Trophoblast cell (in vitro differentiated cells and primary cell): ENCODE results near the gene FPR1.
A peak's percentile ranks its signal among the peaks of the same experiment; 100 is the strongest.

ENCODE experiments used
- DNase-seq, 2 donors: peaks; one replicate each; pipeline ENCODE4 v3.0.0-alpha.2; 2016
- H2AFZ ChIP-seq: 2 replicates; pipeline ENCODE4 v1.6.1; 2013; ENCODE audit warnings: low read length, moderate library complexity, mild to moderate bottlenecking; ENCODE audit not compliant: insufficient read depth, poor library complexity
- H2AK5ac ChIP-seq: 2 replicates; pipeline ENCODE4 v1.6.1; 2013; ENCODE audit warnings: mild to moderate bottlenecking, low read length
- H2BK120ac ChIP-seq: 2 replicates; pipeline ENCODE4 v1.6.1; 2013; ENCODE audit warnings: low read length, mild to moderate bottlenecking, moderate library complexity; ENCODE audit not compliant: insufficient read depth, poor library complexity
- H2BK12ac ChIP-seq: 2 replicates; pipeline ENCODE4 v1.6.1; 2013; ENCODE audit warnings: mild to moderate bottlenecking, low read length, moderate library complexity
- H2BK5ac ChIP-seq: 2 replicates; pipeline ENCODE4 v1.6.1; 2013; ENCODE audit warnings: low read length, low read depth, moderate library complexity, mild to moderate bottlenecking; ENCODE audit not compliant: poor library complexity
- H3K14ac ChIP-seq: 2 replicates; pipeline ENCODE4 v1.6.1; 2013; ENCODE audit warnings: mild to moderate bottlenecking, low read length
- H3K18ac ChIP-seq: 2 replicates; pipeline ENCODE4 v1.6.1; 2013; ENCODE audit warnings: mild to moderate bottlenecking, low read length
- H3K23ac ChIP-seq: 2 replicates; pipeline ENCODE4 v1.6.1; 2013; ENCODE audit warnings: low read length
- H3K27ac ChIP-seq: 2 replicates; pipeline ENCODE4 v1.5.1; 2013; ENCODE audit warnings: low read depth, mild to moderate bottlenecking, inconsistent platforms, low read length, moderate library complexity
- H3K27me3 ChIP-seq: 2 replicates; pipeline ENCODE4 v1.6.1; 2013; ENCODE audit warnings: inconsistent platforms, mild to moderate bottlenecking, low read length, moderate library complexity; ENCODE audit not compliant: insufficient read depth
- H3K36me3 ChIP-seq, 2 experiments: 1 replicate in 1 of 2; 2 replicates in 1 of 2; pipeline ENCODE4 v1.6.1; 2013; ENCODE audit warnings: low read length in 2 of 2, mild to moderate bottlenecking in 2 of 2, moderate library complexity in 1 of 2; ENCODE audit not compliant: insufficient read depth in 2 of 2, control insufficient read depth in 1 of 2
- H3K4ac ChIP-seq: 2 replicates; pipeline ENCODE4 v1.6.1; 2013; ENCODE audit warnings: low read depth, mild to moderate bottlenecking, low read length, moderate library complexity
- H3K4me1 ChIP-seq, 2 experiments: 1 replicate in 1 of 2; 2 replicates in 1 of 2; pipeline ENCODE4 v1.6.1; 2013; ENCODE audit warnings: low read length in 2 of 2, mild to moderate bottlenecking in 2 of 2, moderate library complexity in 1 of 2; ENCODE audit not compliant: insufficient read depth in 2 of 2, control insufficient read depth in 1 of 2
- H3K4me2 ChIP-seq: 2 replicates; pipeline ENCODE4 v1.6.1; 2013; ENCODE audit warnings: inconsistent platforms, mild to moderate bottlenecking, low read length, moderate library complexity
- H3K4me3 ChIP-seq: 2 replicates; pipeline ENCODE4 v1.5.1; 2013; ENCODE audit warnings: mild to moderate bottlenecking, low read depth, low read length, inconsistent platforms
- H3K79me1 ChIP-seq: one replicate; pipeline ENCODE4 v1.6.1; 2013; ENCODE audit warnings: low read length
- H3K79me2 ChIP-seq: 2 replicates; pipeline ENCODE4 v1.6.1; 2013; ENCODE audit warnings: low read length, mild to moderate bottlenecking; ENCODE audit not compliant: control insufficient read depth, insufficient read depth, poor library complexity
- H3K9ac ChIP-seq: 2 replicates; pipeline ENCODE4 v1.6.1; 2013; ENCODE audit warnings: mild to moderate bottlenecking, low read length
- H3K9me3 ChIP-seq: 2 replicates; pipeline ENCODE4 v1.6.1; 2013; ENCODE audit warnings: low read depth, mild to moderate bottlenecking, control low read depth, inconsistent platforms, low read length; ENCODE audit not compliant: insufficient read depth
- H4K12ac ChIP-seq: 2 replicates; pipeline ENCODE4 v1.6.1; 2013; ENCODE audit warnings: low read depth, mild to moderate bottlenecking, low read length, moderate library complexity
- H4K8ac ChIP-seq: 2 replicates; pipeline ENCODE4 v1.6.1; 2013; ENCODE audit warnings: low read depth, mild to moderate bottlenecking, low read length, moderate library complexity
- H4K91ac ChIP-seq: one replicate; pipeline ENCODE4 v1.6.1; 2013; ENCODE audit warnings: low read depth, mild to moderate bottlenecking, low read length, moderate library complexity
- WGBS: extraction: QIAGEN DNeasy Blood & Tissue Kit; methylation state at CpG from one replicate; pipeline ENCODE4 v1.1.7; 2013; ENCODE audit warnings: missing lambda C conversion rate; ENCODE audit not compliant: insufficient read length, insufficient coverage; ENCODE audit errors: extremely low coverage; 5-methylcytosine and 5-hydroxymethylcytosine counted together

FPR1 gene

DNA sequence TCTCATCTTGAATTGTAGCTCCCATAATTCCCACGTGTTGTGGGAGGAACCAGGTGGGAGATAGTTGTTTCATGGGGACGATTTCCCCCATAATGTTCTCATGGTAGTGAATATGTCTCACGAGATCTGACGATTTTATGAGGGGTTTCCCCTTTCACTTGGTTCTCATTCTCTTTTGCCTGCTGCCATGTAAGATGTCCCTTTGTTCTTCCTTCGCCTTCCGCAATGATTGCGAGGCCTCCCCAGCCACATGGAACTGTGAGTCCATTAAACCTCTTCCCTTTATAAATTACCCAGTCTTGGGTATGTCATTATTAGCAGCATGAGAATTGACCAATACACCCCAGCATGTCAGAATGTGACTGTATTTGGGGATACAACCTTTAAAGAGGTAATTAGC is 3.9 kb upstream of the FPR1 start:
- H2AK5ac ChIP-seq = no peak overlapping the region
- H2AFZ ChIP-seq = no peak overlapping the region
- no peaks in the 10 kb centered on the region for H3K27me3 ChIP-seq
- no peak overlapping the region for H2BK5ac ChIP-seq
- no peak overlapping the region for H3K9ac ChIP-seq
- no peak overlapping the region for H3K14ac ChIP-seq
- H3K4ac ChIP-seq = no peak overlapping the region
- no peaks in the 10 kb centered on the region for H3K79me1 ChIP-seq
- H4K8ac ChIP-seq = no peak overlapping the region
- DNase-seq = no peak
- no peaks in the 10 kb centered on the region for H3K36me3 ChIP-seq
- WGBS = no CpG with 5 or more reads among the region's 7 CpGs
- H2BK12ac ChIP-seq = no peak overlapping the region
- H3K27ac ChIP-seq = no peak overlapping the region
- H3K9me3 ChIP-seq = peaks cover 2% of the 10 kb centered on the region
- H4K12ac ChIP-seq = no peak overlapping the region
- no peak overlapping the region for H3K23ac ChIP-seq
- no peaks in the 10 kb centered on the region for H3K4me1 ChIP-seq
- no peak overlapping the region for H4K91ac ChIP-seq
- no peak overlapping the region for H2BK120ac ChIP-seq
- H3K4me3 ChIP-seq = no peak overlapping the region
- no peak overlapping the region for H3K18ac ChIP-seq
- H3K4me2 ChIP-seq = no peak overlapping the region
- no peaks in the 10 kb centered on the region for H3K79me2 ChIP-seq

DNA sequence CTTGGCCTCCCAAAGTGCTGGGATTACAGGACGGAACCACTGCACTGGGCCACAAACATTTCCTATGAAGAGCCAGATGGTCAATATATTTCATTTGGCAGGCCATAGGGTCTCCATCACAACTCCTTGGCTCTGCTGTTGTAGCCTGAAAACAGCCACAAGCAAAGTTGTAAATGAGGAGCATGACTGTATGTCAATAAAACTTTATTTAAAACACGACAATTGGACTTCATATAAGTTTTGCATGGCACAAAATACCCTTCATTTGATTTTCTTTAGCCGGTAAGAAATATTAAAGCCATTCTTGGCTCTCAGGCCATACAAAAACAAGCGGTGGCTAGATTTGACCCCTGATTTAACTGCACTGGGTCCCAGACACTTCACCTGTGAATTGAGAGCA is 3.1 kb upstream of the FPR1 start:
- H4K91ac ChIP-seq = no peak overlapping the region
- WGBS = no CpG with 5 or more reads among the region's 4 CpGs
- H4K8ac ChIP-seq = no peak overlapping the region
- H3K14ac ChIP-seq = no peak overlapping the region
- no peak overlapping the region for H2BK12ac ChIP-seq
- no peak overlapping the region for H3K4me3 ChIP-seq
- H3K4me2 ChIP-seq = no peak overlapping the region
- no peak overlapping the region for H2AFZ ChIP-seq
- H3K27ac ChIP-seq = no peak overlapping the region
- no peak overlapping the region for H2AK5ac ChIP-seq
- no peaks in the 10 kb centered on the region for H3K27me3 ChIP-seq
- H2BK5ac ChIP-seq = no peak overlapping the region
- H3K23ac ChIP-seq = no peak overlapping the region
- no peaks in the 10 kb centered on the region for H3K79me1 ChIP-seq
- no peak overlapping the region for H3K9ac ChIP-seq
- peaks cover 2% of the 10 kb centered on the region for H3K9me3 ChIP-seq
- H3K79me2 ChIP-seq = no peaks in the 10 kb centered on the region
- no peaks in the 10 kb centered on the region for H3K4me1 ChIP-seq
- H3K4ac ChIP-seq = no peak overlapping the region
- no peaks in the 10 kb centered on the region for H3K36me3 ChIP-seq
- no peak for DNase-seq
- H4K12ac ChIP-seq = no peak overlapping the region
- H3K18ac ChIP-seq = no peak overlapping the region
- H2BK120ac ChIP-seq = no peak overlapping the region

DNA sequence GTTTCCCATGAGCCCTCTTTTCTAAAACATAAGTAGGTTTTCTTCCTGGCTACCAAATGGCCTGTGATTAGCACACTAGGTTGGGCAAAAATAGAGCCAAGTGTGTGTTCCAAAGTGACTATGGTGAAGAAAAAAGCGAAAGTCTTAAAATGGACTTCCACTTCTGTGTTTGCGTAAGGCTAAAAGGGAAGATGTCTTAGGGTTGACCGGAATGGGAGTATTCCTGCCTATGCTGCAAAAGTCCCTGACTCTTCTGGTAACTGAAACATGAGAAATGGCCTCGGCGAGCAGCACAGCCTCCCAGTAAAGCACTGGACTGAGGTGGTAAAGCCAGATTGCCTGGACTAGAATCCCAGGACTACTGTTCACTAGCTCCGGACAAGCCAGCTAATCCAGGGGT is 2.4 kb upstream of the FPR1 start:
- Histone ChIP-seq H2AK5ac (no peak overlapping the region), H3K18ac (no peak overlapping the region), H4K91ac (no peak overlapping the region), H3K4me2 (no peak overlapping the region), H3K9me3 (peaks cover 2% of the 10 kb centered on the region), H2AFZ (no peak overlapping the region), H2BK12ac (no peak overlapping the region), H3K79me2 (no peaks in the 10 kb centered on the region), H3K4ac (no peak overlapping the region), H3K36me3 (no peaks in the 10 kb centered on the region), H2BK120ac (no peak overlapping the region), H3K4me3 (no peak overlapping the region), H3K9ac (no peak overlapping the region), H3K14ac (no peak overlapping the region), H3K27me3 (no peaks in the 10 kb centered on the region), H3K4me1 (no peaks in the 10 kb centered on the region), H4K12ac (no peak overlapping the region), H3K27ac (no peak overlapping the region), H3K79me1 (no peaks in the 10 kb centered on the region), H2BK5ac (no peak overlapping the region), H4K8ac (no peak overlapping the region), H3K23ac (no peak overlapping the region)
- DNase-seq = peak in 1 of 2 donors; percentile 13
- WGBS = no CpG with 5 or more reads among the region's 6 CpGs

DNA sequence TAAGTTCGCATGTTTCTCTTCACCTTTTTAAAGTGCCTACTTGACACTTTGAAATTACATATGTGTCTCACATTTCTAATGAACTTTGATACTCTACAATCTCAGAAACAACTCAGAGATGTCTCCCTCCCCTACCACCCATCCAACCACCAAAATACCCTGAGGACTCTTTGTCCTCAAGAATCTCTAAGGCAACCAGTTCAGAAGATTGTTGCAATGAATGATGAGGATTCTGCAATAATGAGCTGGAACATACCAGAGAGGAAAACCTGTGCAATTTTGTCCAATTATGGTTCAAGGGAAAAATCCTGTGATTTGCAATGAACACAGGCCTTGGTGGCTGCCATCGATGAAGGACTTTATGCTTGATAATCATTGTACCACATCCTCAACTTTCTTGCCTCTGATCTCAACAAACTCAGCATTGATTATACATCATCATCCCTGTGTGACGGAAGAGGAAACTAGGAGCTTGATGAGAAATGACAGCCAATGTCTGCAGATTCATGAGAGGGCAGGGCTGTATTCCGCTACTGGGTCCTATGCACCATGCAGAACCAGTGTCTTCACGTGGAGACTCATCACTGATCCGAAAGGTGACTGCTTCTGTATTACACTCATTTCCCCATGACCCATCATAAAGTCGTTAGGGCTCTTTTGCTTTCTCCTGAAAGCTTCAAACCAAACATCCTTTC is 1.1 kb downstream of the FPR1 start:
- H3K79me1 ChIP-seq = no peaks in the 10 kb centered on the region
- H3K79me2 ChIP-seq = no peaks in the 10 kb centered on the region
- H3K4ac ChIP-seq = no peak overlapping the region
- H2BK5ac ChIP-seq = no peak overlapping the region
- peaks cover 7% of the 10 kb centered on the region for H3K9me3 ChIP-seq
- H3K4me1 ChIP-seq = no peaks in the 10 kb centered on the region
- H2AFZ ChIP-seq = no peak overlapping the region
- H3K14ac ChIP-seq = no peak overlapping the region
- no peak overlapping the region for H3K9ac ChIP-seq
- no peak overlapping the region for H4K91ac ChIP-seq
- no peak overlapping the region for H3K18ac ChIP-seq
- no peaks in the 10 kb centered on the region for H3K36me3 ChIP-seq
- H3K23ac ChIP-seq = no peak overlapping the region
- no peak overlapping the region for H3K4me2 ChIP-seq
- H2BK12ac ChIP-seq = no peak overlapping the region
- H3K27ac ChIP-seq = no peak overlapping the region
- H2BK120ac ChIP-seq = no peak overlapping the region
- no peak overlapping the region for H2AK5ac ChIP-seq
- no peak overlapping the region for H4K8ac ChIP-seq
- H4K12ac ChIP-seq = no peak overlapping the region
- H3K4me3 ChIP-seq = no peak overlapping the region
- no CpG with 5 or more reads among the region's 7 CpGs for WGBS
- peak in 1 of 2 donors; percentile 74 for DNase-seq
- H3K27me3 ChIP-seq = no peaks in the 10 kb centered on the region
